HG03135 (cell line): ENCODE measurements around the gene NLRP14.

Experiments
- ATAC-seq: cut with Tn5 transposase; IDR thresholded peaks from one replicate; pipeline ENCODE4 v1.9.1; 2021; ENCODE audit warnings: mild to moderate bottlenecking, moderate library complexity; ENCODE audit not compliant: unreplicated experiment

NLRP14 gene

GRCh38 chr11:7046474-7047175 lies 26.3 kb downstream of the NLRP14 start:
- no peak for ATAC-seq

GRCh38 chr11:7050191-7050590 lies 29.9 kb downstream of the NLRP14 start:
- ATAC-seq, result no peak

GRCh38 chr11:7056828-7057513 lies 36.7 kb downstream of the NLRP14 start:
- ATAC-seq, result no peak

DNA sequence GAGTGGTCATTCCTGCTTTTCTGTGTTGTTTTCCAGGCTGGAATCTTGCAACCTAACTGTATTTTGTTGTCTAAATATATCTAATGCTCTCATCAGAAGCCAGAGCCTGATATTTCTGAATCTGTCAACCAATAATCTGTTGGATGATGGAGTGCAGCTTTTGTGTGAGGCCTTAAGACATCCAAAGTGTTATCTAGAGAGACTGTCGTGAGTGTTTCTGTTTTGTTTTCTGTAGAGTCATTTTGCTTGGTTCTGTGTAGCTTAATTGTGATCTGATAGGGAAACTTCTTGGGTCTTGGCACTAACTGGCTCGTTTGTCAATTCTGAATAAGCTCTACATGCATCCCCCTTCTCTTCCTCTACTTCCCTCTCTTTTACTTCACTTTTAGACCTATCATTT lies 37.4 kb downstream of the NLRP14 start:
- ATAC-seq, result no peak

DNA sequence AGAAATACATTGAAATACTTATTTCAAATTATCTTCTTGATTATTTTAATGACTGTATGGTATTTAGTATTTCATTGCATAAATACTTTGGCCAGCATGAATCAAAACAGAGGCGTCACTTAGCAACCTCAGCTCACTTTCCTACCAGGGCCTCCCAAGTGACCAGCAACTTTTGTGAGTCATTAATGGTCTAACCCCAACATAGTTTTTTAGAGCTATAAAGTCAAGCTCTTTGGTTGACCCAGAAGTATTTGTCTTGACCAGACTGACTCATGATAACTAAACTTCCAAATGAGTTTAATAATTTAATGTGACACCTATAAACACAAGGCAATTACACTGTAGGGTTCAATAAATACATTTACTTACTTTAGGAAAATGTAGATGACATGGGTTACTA lies 40.6 kb downstream of the NLRP14 start:
- no peak for ATAC-seq

DNA sequence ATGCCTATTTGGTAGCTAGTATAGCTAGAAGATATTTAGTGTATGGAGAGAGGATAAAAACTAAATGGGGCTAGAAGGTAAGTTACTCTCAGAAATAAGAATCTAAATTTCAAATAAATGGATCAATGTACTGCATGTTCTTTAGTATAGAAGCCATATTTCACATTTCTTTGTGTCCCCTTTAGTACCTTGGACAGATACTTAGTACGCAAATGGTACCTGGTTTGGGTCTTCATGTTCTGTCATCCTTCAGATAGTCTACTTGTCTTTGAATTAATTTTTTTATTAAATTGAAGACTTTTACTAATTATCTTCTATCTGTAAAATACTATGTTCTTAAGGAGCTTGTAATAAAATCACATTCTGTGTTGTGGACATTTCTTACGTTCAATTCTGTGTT lies 42.3 kb downstream of the NLRP14 start:
- no peak for ATAC-seq

DNA sequence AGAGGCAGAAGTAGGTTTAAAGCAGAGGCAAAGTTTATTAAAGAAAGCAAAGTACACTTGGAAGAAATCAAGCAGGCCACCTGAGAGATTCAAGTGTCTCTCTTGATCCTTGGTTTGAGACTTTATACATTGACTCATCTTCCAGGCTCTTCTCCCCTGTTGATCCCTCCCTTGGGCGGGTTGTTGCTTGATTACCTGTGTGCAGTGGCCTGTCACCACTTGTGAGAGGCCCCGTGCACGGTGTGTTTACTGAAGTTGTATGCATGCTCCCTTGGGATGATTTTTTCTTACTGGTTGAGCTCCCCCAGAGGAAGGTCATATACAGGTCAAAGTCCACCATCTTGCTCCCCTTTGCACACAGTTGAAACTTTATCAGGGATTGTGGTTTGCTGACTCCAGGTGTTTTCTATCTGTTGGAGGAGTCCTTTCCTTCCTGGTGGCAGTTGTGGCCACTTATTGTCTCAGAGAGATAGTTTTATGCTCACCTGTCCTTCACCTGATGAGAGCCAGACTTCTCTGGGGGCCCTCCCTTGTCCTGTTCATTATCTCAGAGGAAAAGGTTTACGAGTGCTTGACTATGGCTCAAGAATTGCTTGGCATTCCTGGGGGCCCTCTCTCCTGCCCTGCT lies 52.2 kb downstream of the NLRP14 start:
- no peak for ATAC-seq

DNA sequence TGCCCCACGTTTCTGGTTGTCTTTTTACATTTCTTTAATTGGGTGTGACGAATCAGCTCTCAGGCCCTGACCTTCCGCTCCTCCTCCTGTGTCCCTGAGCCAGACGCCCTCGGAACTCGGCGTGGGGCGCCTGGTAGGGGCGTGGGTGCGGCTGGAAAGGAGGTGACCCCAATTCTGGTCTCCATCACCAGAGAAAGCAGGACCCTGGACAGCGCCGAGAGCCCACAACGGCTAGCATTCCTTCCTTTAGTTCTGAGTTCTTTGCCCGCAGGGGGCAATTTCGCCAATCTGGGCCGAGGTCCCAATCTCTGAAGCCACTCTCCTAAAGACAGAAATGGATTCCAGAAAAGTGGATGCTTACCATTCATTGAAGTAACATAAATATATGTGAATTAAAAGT lies 56.8 kb downstream of the NLRP14 start:
- no peak for ATAC-seq

DNA sequence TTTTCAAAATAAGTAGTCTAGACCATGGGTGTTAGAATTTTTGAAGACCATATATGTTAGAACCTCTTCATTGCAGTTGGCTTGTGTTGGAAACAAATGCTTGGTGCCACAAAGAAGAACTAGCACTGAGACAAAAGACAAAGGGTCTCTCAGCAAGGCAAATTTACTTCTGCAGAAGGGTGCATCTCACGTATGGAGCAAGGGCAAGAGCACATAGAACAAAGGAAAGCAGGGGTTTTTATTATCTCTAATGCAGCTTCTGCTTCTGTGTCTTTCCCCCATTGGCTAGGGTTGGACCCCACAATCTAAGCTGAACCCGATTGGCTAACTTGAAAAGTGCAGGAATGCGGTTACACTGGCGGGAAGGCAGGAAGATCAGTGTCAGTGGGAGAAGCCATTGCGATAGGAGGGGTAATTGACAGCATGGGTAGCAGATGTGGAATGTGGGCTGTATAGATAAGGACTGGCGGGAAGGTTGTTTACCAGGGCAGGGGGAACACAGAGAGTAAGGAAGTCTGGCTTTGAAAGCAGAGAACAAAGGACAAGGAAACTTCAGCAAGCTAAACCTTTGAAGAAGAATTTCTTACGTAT lies 59.4 kb downstream of the NLRP14 start:
- ATAC-seq, result no peak

DNA sequence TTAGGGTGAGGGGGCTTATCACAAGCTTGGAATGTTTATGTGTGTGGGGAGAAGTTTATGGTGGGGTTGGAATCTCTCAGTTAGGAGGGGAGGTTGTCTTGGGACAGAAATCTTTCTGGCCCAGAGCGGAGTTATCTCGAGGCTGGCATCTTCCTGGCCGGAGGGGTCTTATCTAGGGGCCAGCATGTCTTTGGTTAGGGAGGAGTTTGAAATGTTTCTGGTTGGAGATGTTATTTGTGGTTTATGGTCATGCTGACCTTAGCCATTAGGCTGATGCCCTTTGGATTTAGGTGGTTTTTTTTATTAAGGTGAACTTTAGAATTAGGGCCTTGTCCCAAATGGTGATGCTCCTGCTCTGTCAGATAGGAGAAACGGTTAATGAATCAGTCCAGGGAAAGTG lies 60.6 kb downstream of the NLRP14 start:
- ATAC-seq, result no peak

- no peak for ATAC-seq
Measured at GRCh38 chr11:7081441-7081840, 61.2 kb downstream of the NLRP14 start.

DNA sequence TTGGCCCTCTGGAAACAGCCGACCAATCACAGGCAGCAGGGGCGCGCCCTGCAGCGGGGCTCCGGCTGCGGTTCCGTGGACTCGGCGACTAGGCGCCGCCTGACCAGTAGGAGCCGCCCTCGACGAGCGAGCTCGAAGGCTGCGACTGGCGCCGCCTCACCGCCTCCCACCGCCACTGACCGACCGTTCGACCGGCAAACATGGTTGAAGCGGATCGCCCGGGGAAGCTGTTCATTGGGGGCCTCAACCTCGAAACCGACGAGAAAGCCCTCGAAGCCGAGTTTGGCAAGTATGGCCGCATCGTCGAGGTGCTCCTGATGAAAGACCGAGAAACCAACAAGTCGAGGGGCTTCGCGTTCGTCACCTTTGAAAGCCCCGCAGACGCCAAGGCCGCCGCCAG lies 68.6 kb downstream of the NLRP14 start, which contains the start of gene RBMXL2:
TSS of gene RBMXL2 (plus strand) at position 78 of the 400 bp plus-strand sequence. CDS start at position 201, 123 bp downstream.
- ATAC-seq, result no peak

DNA sequence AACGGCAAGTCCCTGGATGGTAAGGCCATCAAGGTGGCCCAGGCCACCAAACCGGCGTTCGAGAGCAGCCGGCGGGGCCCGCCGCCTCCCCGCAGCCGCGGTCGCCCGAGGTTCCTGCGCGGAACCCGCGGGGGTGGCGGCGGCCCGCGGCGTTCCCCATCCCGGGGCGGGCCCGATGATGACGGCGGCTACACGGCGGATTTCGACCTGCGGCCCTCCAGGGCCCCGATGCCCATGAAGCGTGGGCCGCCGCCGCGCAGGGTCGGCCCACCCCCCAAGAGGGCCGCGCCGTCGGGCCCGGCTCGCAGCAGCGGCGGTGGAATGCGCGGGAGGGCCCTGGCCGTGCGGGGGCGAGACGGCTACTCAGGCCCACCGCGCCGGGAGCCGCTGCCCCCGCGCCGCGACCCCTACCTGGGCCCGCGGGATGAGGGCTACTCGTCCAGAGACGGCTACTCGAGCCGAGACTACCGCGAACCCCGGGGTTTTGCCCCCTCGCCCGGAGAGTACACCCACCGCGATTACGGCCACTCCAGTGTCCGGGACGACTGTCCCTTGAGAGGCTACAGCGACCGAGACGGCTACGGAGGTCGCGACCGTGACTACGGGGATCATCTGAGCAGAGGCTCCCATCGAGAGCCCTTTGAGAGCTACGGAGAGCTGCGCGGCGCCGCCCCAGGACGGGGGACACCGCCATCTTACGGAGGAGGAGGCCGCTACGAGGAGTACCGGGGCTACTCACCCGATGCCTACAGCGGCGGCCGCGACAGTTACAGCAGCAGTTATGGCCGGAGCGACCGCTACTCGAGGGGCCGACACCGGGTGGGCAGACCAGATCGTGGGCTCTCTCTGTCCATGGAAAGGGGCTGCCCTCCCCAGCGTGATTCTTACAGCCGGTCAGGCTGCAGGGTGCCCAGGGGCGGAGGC lies 69.3 kb downstream of the NLRP14 start:
- ATAC-seq, result no peak

GRCh38 chr11:7098235-7098832 lies 78.1 kb downstream of the NLRP14 start:
- no peak for ATAC-seq

GRCh38 chr11:7115780-7116179 lies 95.5 kb downstream of the NLRP14 start:
- ATAC-seq, result no peak

GRCh38 chr11:7116370-7116769 lies 96.1 kb downstream of the NLRP14 start:
- ATAC-seq, result no peak
